Measurements from ENCODE around the gene PARP4.
"Not testable (repeated sequence)": the region's sequence is repeated elsewhere in the genome, so short reads cannot be mapped to it uniquely, and the experiment has no call there.

Gene PARP4

DNA sequence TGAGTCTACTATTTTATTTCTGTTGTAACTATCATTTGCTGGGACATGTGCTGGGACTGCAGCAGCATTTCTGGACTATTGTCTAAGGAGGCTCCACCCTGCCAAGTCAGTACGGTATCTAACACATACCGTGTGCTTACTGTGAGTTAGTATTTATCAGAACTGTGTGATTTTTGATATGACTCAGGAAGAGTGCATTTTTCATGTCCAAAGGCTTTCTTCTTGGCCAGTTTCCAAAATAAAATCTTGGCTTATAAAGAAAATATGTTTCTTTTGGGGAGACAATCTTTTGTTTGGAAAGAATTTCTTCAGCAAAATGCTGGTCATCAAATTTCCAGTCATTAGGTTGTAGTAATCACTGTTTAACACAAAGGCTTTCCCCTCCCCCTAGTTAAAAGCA is 11.6 kb downstream of the PARP4 start:
- Histone ChIP-seq H3K27ac (replicated peaks) (no peak overlapping the region), H3K4me3 (replicated peaks; ENCODE audit: insufficient read depth, low read length) (no peak overlapping the region), H3K27me3 (ENCODE audit: insufficient read depth, poor library complexity, severe bottlenecking) (no peaks in the 10 kb centered on the region)
- no peak for TF ChIP-seq GABPA (IDR thresholded peaks at IDR 0.05; ENCODE audit: low read depth)
- TF ChIP-seq, protein P1, sequence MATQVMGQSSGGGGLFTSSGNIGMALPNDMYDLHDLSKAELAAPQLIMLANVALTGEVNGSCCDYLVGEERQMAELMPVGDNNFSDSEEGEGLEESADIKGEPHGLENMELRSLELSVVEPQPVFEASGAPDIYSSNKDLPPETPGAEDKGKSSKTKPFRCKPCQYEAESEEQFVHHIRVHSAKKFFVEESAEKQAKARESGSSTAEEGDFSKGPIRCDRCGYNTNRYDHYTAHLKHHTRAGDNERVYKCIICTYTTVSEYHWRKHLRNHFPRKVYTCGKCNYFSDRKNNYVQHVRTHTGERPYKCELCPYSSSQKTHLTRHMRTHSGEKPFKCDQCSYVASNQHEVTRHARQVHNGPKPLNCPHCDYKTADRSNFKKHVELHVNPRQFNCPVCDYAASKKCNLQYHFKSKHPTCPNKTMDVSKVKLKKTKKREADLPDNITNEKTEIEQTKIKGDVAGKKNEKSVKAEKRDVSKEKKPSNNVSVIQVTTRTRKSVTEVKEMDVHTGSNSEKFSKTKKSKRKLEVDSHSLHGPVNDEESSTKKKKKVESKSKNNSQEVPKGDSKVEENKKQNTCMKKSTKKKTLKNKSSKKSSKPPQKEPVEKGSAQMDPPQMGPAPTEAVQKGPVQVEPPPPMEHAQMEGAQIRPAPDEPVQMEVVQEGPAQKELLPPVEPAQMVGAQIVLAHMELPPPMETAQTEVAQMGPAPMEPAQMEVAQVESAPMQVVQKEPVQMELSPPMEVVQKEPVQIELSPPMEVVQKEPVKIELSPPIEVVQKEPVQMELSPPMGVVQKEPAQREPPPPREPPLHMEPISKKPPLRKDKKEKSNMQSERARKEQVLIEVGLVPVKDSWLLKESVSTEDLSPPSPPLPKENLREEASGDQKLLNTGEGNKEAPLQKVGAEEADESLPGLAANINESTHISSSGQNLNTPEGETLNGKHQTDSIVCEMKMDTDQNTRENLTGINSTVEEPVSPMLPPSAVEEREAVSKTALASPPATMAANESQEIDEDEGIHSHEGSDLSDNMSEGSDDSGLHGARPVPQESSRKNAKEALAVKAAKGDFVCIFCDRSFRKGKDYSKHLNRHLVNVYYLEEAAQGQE (IDR thresholded peaks at IDR 0.05; ENCODE audit: insufficient replicate concordance, low read depth) = no peak
- TF ChIP-seq, protein P2, sequence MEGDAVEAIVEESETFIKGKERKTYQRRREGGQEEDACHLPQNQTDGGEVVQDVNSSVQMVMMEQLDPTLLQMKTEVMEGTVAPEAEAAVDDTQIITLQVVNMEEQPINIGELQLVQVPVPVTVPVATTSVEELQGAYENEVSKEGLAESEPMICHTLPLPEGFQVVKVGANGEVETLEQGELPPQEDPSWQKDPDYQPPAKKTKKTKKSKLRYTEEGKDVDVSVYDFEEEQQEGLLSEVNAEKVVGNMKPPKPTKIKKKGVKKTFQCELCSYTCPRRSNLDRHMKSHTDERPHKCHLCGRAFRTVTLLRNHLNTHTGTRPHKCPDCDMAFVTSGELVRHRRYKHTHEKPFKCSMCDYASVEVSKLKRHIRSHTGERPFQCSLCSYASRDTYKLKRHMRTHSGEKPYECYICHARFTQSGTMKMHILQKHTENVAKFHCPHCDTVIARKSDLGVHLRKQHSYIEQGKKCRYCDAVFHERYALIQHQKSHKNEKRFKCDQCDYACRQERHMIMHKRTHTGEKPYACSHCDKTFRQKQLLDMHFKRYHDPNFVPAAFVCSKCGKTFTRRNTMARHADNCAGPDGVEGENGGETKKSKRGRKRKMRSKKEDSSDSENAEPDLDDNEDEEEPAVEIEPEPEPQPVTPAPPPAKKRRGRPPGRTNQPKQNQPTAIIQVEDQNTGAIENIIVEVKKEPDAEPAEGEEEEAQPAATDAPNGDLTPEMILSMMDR (IDR thresholded peaks at IDR 0.05; ENCODE audit: insufficient read depth, low read length) = no peak
- TF ChIP-seq SPI1 (IDR thresholded peaks at IDR 0.05; ENCODE audit: borderline replicate concordance, low read depth) = no peak
- no peak for DNase-seq (ENCODE audit: low read depth in 1 of 2, low spot score in 1 of 2)

DNA sequence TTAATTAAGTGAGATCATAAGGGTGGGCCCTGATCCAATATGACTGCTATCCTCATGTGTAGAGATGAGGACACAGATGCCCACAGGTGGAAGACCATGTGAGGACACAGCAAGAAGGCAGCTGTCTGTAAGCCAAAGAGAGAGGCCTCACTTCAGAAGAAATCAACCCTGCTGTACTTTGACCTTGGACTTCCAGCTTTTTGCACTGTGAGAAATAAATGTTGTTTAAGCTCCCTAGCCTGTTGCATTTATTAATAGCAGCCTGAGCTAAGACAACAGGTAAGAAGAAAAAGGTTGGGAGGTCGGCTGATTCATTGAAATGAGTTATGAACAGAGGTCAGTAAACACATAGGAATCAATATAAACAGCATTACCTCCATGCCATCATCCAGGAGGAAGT is 14.8 kb downstream of the PARP4 start:
- Histone ChIP-seq H3K4me3 (replicated peaks; ENCODE audit: insufficient read depth, low read length) (no peak overlapping the region), H3K27me3 (ENCODE audit: insufficient read depth, poor library complexity, severe bottlenecking) (no peaks in the 10 kb centered on the region), H3K27ac (replicated peaks) (no peak overlapping the region)
- DNase-seq (ENCODE audit: low read depth in 1 of 2, low spot score in 1 of 2) = no peak
- TF ChIP-seq, protein P1 (IDR thresholded peaks at IDR 0.05; ENCODE audit: insufficient replicate concordance, low read depth) = no peak
- no peak for TF ChIP-seq SPI1 (IDR thresholded peaks at IDR 0.05; ENCODE audit: borderline replicate concordance, low read depth)

DNA sequence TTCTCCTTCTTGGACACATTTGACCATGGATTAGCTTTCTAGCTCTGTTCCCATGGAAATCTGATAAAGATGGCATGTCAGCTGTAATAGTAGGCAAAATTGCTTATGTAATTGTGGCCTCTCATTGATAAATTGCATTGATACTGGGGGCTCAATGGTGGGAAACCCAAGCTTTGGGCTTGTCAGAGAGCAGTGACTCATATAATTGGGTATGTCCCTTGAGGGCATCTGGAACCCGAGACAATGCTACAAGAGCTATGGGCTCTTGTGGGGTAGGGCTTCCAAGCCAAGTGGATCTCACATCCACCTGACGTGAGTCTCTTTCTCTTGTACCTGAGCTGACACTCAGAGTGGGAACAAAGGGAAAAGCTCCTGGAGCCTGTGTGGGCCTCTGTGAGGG is 16.3 kb downstream of the PARP4 start:
- not testable (repeated sequence) for H3K4me3 ChIP-seq (replicated peaks; ENCODE audit: insufficient read depth, low read length); DNase-seq (ENCODE audit: low read depth in 1 of 2, low spot score in 1 of 2); H3K27ac ChIP-seq (replicated peaks); H3K27me3 ChIP-seq (ENCODE audit: insufficient read depth, poor library complexity, severe bottlenecking)

DNA sequence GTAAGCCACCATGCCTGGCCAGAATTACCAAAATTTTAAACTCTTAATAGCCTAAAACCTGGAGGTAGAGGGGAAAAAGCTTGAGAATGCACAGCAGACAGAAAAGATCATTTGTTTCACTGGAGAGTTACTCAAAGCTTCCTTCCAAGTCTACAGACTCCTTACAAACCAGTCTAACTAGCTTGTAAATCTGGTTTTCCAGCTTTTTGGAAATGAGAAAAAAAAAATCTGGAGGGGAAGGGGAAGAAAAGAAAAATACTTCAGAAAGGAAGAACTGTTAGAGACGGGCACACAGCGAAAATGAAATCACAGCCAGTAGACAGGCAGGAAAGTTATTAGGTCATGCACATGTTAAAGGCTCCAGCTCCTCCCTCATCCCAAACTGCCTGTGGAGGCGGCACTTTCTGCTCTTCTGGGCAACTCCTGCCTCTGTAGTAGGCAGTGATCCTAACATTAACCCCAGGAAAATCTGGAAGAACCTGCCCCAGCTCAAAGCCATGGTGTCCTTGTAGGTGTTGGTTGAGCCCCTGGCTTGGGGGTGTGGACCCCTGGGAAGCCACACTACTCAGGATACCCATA is 17.3 kb downstream of the PARP4 start:
- TF ChIP-seq, protein P2 (IDR thresholded peaks at IDR 0.05; ENCODE audit: insufficient read depth, low read length) = no peak
- no peak for TF ChIP-seq SPI1 (IDR thresholded peaks at IDR 0.05; ENCODE audit: borderline replicate concordance, low read depth)
- TF ChIP-seq, protein P1 (IDR thresholded peaks at IDR 0.05; ENCODE audit: insufficient replicate concordance, low read depth) = no peak
- no peak overlapping the region for H3K4me3 ChIP-seq (replicated peaks; ENCODE audit: insufficient read depth, low read length)
- H3K27ac ChIP-seq (replicated peaks) = no peak overlapping the region
- DNase-seq (ENCODE audit: low read depth in 1 of 2, low spot score in 1 of 2) = no peak
- no peaks in the 10 kb centered on the region for H3K27me3 ChIP-seq (ENCODE audit: insufficient read depth, poor library complexity, severe bottlenecking)

Data from HL-60 (cell line).